Epithelial cell of prostate (primary cell): ENCODE results near the gene ZNF500.

ENCODE experiments used
- DNase-seq: peaks from one replicate; pipeline ENCODE4 v3.0.0-alpha.2; 2011; ENCODE audit warnings: low read depth, low spot score
- H3K27ac ChIP-seq: fragments of 450-650 bp; 2 replicates; pipeline ENCODE4 v1.5.1; 2017; ENCODE audit warnings: mild to moderate bottlenecking

Gene ZNF500

DNA sequence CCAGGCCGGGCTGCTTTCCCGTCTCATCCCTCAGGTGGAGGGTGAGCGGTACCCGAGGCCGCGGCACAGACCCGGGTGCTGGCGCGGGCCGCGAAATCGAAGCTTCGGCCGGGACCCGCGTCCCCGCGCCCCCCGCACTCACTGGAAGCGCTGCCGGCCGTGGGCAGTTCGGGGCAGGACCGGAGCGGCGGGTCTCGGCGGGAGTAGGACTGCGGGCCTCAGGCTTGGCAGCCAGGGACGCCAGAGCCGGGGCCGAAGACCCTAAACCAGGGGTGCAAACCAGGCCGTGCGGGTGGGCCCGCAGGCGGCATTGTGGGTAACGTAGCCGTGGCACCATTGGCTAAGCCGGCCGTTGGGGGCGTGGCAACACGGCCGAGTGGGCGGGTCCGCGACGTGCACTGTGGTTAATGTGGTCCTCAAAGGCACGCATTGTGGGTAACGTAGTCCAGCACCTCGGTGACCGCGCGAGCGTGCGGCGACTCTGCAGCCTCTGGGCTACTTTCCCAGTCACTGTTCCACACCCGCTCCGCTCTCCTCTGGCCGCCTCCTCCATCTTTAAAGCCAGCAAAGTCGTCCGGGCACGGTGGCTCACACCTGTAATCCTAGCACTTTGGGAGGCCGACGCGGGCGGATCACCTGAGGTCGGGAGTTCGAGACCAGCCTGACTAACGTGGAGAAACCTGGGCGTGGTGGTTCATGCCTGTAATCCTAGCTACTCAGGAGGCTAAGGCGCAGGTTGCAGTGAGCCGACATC lies at the start of gene ZNF500:
ZNF500 (minus strand) TSS at position 288 of the 754 bp plus-strand sequence. CDS start 1,184 bp downstream, outside the sequence.
- DNase-seq = peak; percentile 75
- H3K27ac ChIP-seq = peak within 1 kb of the TSS; percentile 91

DNA sequence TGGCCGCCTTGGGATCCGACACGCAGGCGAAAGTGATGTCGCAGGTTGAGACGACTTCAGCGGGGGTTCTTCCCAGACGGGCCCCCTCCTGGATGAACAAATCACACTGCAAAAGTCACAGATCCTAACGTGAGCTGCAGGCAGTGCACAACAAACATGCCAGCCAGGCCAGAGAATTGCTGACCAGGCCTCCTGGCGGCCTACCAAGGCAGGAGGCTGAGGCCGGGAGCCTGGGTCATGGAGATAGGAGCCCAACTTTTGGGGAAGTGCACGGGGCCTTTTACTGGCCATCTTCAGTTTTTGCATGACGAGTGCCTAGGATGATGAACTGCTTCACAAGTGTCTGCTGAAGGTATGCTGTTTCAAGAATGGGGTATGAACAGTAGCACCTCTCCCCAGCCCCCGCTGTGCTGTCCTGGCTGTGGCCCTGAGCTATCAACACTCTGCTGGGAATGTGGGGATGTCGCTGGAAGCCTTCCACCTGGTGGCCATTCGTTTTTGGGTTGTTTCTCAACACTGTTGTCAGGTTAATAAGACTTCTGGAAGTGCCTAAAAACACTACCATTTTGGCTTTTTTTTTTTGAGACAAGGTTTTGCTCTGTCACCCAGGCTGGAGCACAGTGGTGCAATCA lies 47.7 kb upstream of the ZNF500 start:
- no peak overlapping the region for H3K27ac ChIP-seq

GRCh38 chr16:4814046-4814445 lies 47.1 kb upstream of the ZNF500 start:
- DNase-seq = no peak
- no peak overlapping the region for H3K27ac ChIP-seq

More for the DNA sequence above, 47.7 kb upstream of the ZNF500 start:
- DNase-seq = no peak

DNA sequence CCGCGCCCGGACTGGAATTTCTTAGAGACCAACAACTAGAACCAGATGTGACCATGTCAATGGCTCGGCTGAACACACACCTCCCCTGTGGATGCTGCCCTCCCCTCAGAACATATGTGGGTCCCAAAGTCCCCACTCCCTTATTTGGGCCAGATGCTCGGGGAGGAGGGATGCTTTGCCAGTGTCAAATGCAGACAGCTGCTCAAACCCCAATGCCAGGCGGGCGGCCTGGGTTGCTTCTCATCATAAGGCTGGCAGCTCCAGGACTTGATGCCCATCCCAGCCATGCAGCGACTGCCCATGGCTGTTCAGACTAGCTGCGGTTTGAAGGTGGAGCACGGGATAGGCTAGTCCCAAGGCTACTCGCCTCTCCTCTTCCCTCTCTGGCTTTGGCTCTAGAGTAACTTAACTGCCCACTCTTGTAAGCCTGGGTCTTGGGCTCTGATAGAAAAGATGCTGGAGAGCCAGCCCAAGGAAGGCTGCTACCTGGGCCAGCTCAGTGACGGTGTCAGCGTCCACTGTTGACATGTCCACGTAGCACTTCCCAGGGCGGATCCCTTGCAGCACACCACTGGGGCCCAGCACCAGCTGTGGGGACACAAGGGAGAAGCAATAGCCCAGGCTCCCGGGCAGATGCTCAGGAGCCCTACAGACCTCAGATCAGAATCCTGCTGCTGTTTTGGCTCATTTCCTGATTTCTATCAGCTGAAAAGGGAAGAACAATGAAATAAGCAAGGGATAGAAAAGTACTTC lies 46.5 kb upstream of the ZNF500 start:
- no peak overlapping the region for H3K27ac ChIP-seq
- DNase-seq = no peak

DNA sequence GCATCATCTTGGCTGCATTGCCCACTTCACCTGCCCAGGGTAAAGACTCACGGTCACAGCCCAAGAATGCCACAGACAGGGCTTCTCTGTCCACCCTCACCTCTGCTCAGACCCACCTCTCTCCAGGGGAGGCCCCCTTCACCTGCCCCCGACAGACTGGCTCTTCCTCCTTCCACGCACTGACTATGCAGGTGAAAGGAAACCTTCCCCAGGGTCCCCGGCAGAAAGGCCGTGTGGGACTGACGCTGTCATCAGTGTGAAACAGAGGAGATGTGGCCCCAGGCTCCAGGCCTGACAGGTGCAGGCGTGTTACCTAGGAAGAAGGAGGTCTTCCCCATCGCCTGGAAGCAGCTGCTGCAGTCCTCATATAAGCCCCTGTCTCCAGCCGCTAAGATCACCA lies 44.8 kb upstream of the ZNF500 start:
- H3K27ac ChIP-seq = no peak overlapping the region
- DNase-seq = no peak

- no peak for DNase-seq
- H3K27ac ChIP-seq = no peak overlapping the region
Measured at GRCh38 chr16:4811242-4811641, 44.3 kb upstream of the ZNF500 start.

DNA sequence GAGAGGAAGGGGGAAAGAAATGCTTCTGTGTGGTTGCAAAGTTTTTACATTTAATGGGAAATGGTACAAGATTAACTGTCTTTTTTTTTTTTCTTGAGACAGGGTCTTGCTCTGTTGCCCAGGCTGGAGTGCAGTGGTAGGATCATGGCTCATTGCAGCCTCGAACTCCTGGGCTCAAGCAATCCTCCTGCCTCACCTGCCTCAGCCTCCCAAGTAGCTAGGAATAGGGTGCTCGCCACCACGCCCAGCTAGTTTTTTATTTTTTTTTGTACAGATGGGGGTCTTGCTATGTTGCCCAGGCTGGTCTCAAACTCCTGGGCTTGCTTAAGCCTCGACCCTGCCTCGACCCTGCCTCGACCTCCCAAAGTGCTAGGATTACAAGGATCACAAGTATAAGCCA lies 39.3 kb upstream of the ZNF500 start:
- DNase-seq = no peak
- no peak overlapping the region for H3K27ac ChIP-seq

- DNase-seq = no peak
- no peak overlapping the region for H3K27ac ChIP-seq
Measured at GRCh38 chr16:4805231-4805630, 38.3 kb upstream of the ZNF500 start.

DNA sequence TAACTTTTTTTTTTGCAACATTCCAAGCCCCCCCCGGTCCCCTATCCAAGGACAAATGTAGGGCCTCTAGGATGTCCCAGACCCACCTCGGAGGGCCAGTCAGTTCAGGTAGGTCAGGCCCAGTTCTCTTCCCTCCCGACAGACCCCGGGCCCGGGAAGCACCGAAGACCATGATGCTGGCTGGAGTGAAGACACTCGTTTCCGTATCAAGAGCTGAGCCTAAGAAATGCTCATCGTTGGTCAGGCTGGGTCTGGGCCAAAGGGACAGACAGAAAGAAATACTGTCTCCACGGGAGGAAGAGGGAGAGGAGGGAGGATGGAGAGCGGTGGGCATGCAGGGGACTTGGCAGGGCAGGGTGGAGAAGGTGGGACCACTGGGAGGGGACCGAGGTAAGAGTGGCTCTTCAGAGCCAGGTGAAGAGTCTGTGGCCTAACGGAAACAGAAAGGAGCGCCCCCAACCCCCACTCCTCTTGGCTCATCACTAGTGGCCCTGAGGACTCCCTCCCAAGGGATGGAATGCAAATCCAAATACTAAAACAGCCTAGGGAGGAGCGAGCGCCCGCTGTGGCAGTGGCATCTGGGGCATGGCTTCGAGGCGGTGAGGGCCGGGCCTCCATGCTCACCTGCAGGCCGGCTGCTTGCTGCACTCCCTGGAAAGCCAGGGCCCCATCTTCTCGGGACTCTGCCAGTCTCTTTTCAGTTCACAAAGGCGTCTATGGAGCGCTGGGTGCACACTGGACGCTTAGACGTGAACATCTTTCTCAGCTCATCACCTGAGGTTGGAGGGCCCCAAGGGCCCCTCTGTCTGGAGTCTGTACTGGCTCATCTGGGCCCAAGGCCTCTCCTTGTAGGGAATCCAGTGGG lies 37.2 kb upstream of the ZNF500 start:
- no peak for DNase-seq
- H3K27ac ChIP-seq = peak overlapping the region; percentile 87

DNA sequence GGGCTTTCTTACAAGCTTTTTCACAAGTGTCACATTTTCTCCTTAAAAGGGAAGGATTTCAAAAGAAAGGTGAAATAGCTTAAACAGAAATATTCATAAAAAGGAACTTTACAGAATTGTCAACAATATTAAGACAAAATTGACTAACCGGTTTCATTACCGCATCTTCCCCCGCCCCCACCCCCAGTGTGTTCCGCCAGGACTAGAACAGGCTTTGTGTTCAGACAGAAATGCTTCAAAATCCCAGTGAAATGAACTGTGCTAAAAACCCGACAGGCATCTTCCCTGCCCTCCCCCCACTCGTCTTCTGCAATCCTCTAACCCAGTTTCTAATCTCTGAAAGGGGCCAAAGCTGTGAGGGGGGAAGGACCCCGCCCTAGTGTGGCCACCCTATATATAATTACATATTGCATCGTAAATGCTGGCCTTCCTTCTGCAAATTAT lies 36.5 kb upstream of the ZNF500 start:
- DNase-seq = no peak
- peak overlapping the region; percentile 87 for H3K27ac ChIP-seq

GRCh38 chr16:4802659-4803287 lies 35.8 kb upstream of the ZNF500 start:
- peak; percentile 50 for DNase-seq
- peak overlapping the region; percentile 87 for H3K27ac ChIP-seq

GRCh38 chr16:4801962-4802658 lies 35.1 kb upstream of the ZNF500 start, which contains the start of gene ROGDI:
TSS of gene ROGDI (minus strand) at chr16:4802633. CDS start at chr16:4802571, 62 bp downstream.
- H3K27ac ChIP-seq = peak within 1 kb of the TSS; percentile 87
- DNase-seq = peak; percentile 71

DNA sequence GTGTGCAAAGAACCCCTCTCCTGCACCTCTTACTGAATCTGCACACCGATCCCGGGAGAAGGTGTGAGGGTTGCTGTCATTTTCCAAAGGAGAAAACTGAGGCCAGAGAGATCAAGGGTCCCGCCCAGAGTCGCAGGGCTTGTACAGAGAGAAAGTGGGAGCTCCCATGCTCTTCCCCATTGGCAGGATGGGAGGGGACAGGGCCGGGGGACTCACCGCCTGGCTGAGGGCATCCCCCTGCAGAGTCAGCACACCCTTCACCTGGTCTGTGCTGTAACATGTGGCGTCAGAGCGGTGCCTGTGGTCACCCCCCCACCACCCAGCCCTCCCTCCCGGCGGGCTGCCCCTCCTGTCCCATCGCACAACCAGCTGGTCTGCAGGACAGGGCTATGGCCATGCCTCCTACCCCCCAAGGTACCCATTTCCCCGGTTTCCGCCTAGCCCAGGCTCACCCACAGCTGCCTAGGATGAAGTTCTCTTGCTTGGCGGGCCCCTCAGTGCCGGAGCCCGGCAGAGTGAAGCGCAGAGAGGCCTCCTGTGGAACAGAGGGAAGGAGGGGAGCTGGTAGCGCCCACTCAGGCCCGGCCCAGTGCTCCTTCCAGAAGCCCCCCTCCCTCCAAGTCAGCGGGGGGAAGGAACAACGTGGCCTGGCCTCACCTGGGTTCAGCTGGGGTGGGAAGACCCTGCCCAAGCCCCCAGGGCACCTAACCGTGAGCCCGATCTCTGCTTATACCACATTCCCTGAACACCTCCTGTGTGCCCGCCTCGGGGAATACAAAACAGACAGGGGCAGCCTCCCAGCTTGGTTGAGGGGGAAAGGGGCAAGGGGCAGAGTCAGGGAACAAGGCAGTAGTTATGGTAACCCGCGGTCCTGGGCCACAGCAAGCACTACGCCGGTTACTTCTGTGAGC lies 34.3 kb upstream of the ZNF500 start:
- no peak for DNase-seq
- H3K27ac ChIP-seq = peak overlapping the region; percentile 87

DNA sequence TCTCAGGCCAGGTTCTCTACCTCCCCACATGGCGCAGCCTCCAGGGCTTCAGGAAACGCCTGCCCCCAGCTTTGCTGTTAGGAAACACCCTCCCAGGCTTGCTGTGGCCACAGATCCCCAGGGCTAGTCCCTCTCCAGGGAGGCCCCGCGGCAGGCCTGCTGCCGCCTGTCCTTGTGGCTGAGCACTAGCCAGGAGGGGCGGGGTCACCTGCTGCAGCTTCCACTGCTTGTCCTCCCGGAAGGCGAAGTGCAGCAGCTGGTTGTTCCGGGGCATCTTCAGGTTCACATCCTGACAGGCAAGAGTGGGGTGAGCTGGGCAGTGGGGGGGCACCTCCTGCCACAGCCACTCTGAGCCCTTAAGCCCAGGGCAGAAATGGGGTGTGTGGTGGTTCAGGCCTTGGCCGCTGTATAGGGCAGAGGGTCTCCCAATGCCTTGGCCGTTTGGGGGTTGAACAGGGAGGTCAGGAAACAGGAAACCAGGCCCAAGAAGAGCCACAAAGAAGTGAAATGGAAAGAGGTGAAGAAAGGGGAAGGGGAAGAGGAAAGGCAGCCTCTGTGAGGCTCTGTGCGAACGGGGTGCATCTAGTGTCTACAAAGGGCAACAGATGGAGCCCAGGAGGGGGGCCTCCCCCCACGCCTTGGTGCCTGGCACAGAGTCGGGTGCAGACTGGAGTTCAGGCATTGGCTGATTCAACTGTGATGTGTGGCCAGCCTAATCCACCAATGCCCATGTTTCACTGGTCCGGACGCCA lies 33.5 kb upstream of the ZNF500 start:
- peak overlapping the region; percentile 87 for H3K27ac ChIP-seq
- no peak for DNase-seq

DNA sequence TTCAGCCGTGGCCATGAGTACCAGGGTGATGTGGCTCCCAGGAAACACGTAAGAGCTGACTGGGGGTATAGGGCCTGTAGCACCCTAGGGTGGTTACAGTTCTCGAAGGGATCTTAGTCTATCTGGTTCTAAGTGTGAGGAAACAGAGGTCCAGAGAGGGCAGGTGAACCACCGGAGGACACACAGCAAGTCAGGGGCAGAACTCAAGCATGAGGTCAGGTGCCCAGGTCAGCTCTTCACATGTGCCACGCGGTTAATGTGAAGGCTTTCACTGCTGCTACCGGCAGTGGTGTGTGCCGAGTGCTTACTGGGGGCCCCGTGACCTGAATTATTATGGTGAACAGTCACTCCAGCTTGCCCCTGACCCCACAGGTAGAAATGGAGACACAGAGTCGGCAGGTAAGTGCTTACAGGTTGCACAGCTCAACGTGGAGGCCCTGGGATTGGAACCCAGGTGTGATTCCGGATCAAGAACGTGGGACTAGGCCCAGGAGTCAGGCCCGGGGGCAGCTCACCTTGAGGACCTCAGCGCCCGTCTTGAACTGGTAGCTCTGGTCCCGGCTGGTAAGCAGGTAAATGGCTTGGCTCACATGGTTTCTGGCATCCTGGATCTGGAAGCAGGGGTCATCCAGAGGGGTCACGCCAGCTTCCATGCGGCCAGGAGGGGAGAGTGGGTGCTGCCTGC lies 32.4 kb upstream of the ZNF500 start:
- no peak for DNase-seq
- peak overlapping the region; percentile 87 for H3K27ac ChIP-seq

GRCh38 chr16:4798456-4798855 lies 31.5 kb upstream of the ZNF500 start:
- no peak for DNase-seq

DNA sequence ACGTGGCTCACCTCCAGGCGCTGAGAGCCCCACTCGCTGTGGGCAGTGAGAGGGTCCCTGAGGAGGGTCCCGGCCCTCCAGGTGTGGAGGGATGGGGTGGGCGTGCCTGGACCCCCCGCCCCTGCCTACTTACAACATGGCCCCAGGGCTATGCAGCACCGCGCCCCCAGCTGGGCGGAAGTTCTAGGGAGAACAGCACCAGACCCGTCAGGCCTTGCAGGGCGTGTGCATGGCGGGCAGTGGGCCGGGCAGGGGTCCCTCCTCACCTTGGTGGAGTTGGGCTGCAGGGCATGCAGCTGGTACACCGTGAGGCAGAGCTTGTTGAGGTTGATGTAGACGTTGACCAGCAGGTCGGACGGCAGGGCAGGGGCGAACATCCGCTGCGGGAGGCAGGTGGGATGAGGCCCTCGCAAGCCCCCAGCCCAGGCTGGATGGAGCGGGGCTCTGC lies 30.9 kb upstream of the ZNF500 start:
- no peak for DNase-seq
- no peak overlapping the region for H3K27ac ChIP-seq

More at GRCh38 chr16:4798456-4798855, 31.5 kb upstream of the ZNF500 start:
- no peak overlapping the region for H3K27ac ChIP-seq
